SK-MEL-5 (cell line): ENCODE measurements around the gene SLC6A13. TPM values are rescaled to one million over a fixed set of nuclear protein-coding genes. Genes with fewer than 3 reads are reported as not detected.

ENCODE experiments used
- DNase-seq: peaks from one replicate; pipeline ENCODE4 v3.0.0-alpha.2; 2016; ENCODE audit warnings: low read depth, low spot score
- in situ Hi-C: cut with HindIII; loops from 2 replicates; pipeline ENCODE4 v1.10.0; 2016; ENCODE audit warnings: low sequenced_read_pairs, high pct_unique_total_duplicates, low pct_unique_long_range_greater_than_20kb
- total RNA-seq: library from RNA; depleted of rRNA; stranded (reverse); fragments of >200 nt; shearing (Covaris generic); gene quantifications from 2 replicates; pipeline ENCODE4 v1.2.3, GENCODE V29; 2014

SLC6A13 gene
- total RNA-seq, 1 experiment from 2014 or later = not detected

DNA sequence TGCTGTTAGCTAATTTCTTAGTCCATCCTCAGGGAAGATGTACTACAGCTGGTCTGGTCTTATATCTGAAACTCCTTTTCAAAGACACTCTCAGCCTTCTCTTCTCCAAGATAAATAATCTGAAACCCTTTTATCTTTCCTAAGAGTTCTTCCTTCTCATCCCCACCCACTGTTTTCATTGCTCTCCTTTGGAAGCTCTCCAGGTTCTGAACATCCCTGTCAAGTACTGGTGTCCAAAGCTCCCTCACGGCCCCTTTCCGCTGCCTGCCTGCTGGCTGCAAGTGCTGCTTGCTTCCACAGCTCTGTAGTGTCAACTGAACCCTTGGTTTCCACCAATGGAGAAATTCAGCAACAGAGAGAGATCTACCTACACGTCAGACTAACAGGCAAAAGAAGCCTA lies 6.6 kb upstream of the SLC6A13 start:
- DNase-seq = no peak
- in situ Hi-C loops = no loop called here

DNA sequence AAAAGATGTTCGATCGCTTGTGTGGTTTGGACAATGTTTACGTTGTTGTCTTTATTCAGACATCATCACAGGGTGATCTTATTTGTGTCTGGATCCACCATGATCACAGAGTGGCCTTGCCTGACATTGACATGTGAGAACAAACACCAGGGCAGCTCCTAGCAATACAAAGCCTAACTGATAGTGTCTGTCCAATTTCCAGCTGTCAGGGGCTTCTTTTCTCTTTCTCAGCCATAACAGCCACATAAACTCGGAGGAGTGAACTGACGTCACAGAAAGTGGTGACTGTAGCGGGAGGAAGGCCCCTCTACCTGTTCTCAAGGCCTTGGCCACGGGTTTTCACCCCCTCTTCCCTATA lies 5.8 kb upstream of the SLC6A13 start:
- in situ Hi-C loops = no loop called here
- no peak for DNase-seq

DNA sequence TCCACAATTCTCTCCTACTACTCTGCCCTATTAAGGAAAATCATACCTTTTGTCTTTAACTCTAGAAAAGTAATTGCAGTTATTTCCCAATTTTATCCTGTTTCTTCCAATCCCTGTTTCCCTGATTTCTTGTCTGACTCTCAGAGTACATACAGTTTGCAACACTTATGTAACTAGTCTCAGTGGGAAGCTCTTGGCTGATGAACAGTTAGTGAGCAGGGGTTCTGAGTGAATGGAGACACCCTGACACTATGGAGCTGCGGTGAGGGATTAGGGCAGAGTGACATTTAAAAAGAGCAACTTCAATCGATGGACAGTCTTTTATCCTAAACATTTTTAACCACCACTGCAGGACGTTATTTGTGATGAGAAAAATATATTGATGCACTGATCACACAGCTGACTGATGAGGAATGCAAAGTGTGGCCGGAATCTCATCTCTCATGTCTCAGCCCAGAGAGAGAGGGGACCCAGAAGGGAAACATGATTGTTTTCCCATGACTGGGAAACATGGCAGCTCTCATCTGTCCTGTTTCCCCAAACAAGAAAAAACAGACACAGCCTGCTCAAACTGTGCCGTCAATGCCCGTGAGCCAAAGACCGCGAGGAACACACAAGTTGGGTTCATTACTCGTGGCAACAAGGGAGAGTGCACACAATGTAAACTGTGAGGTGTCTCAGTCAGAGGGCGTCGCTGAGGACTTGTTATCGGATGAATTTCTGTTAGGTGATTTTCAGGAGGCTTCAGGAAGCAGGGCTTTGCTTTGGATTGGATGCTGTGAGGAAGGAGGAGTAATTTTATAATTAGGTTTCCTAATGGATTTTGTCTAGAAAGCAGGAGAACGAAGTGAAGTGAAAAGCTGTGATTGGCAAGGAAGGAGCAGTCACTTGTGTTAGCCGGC lies 5.2 kb upstream of the SLC6A13 start:
- in situ Hi-C loops = no loop called here
- no peak for DNase-seq

DNA sequence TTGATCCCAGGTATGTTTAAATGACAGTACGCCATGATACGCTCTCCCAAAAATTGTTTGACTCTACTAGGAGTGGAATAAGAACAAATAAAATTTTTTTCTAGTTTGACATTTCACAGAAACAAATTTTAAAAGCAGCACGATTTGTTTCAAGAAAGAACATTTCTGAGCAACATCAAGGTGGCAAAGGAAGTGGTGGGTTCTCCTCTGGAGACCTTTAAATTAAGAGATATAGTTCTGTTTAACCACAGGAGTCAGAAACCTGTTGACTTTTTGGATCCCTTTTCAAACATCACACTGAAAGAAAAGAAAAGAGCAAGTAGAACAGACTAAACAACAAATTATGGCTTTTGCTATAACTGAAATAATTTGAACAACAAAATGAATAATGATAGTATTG lies 2.5 kb upstream of the SLC6A13 start:
- DNase-seq = no peak
- in situ Hi-C loops = no loop called here

DNA sequence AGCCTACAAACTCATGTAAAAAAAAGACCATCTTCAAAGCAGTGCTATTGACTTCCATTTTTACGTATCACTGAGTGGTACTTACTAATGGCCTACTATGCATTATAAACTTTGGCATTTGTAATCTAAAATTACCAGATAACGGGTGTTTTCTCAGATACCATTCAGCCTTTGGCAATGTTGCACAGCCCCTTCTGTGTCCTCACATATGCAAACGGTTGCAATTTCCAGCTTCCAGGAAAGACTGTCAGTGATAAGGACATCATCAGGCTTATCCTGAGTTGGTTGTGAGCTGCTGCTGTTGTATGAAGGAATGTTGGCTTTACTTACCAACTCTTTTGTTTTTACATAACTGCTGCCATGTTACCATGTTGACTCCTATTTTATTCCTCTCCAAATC lies 1.6 kb upstream of the SLC6A13 start:
- in situ Hi-C loops = no loop called here
- no peak for DNase-seq

DNA sequence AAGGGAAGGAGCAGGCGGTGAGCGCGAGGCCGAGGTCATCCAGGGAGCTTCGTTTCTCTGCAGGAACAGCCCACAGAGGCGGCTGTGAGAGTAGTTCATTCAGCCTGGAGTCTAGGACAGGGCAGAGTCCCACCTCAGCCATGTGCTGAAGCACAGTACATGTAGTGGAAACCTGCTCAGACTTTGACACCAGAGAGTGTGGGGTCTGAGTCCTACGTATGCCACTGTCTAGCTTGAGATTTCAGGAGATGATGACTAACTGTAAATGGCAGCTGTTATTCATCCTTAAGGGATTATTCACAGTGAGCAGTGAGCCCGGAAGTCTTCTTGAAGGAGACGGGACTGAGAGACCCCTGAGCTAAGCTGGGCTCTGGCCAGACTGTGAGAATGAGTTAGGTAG lies 938 bp upstream of the SLC6A13 start:
- DNase-seq = no peak
- in situ Hi-C loops = no loop called here

DNA sequence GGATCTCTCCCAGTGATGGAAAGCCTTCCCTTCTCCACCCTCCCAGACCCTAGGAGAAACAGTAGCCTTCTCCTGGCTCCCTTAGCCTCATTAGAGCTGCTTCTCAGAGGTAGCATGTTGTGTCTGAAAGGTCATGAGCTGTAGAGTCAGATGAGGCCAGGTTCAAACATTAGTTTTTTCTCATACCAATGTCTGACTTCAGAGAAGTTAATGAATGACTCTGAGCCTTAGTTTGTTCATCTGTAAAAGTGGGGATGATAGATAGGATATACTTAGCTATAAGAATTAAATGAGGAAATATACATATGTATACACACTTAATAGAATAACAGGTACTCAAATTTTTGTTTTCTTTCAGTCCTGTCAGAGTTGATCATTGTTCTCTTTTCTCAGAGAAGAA lies 523 bp downstream of the SLC6A13 start:
- no peak for DNase-seq
- in situ Hi-C loops = no loop called here

DNA sequence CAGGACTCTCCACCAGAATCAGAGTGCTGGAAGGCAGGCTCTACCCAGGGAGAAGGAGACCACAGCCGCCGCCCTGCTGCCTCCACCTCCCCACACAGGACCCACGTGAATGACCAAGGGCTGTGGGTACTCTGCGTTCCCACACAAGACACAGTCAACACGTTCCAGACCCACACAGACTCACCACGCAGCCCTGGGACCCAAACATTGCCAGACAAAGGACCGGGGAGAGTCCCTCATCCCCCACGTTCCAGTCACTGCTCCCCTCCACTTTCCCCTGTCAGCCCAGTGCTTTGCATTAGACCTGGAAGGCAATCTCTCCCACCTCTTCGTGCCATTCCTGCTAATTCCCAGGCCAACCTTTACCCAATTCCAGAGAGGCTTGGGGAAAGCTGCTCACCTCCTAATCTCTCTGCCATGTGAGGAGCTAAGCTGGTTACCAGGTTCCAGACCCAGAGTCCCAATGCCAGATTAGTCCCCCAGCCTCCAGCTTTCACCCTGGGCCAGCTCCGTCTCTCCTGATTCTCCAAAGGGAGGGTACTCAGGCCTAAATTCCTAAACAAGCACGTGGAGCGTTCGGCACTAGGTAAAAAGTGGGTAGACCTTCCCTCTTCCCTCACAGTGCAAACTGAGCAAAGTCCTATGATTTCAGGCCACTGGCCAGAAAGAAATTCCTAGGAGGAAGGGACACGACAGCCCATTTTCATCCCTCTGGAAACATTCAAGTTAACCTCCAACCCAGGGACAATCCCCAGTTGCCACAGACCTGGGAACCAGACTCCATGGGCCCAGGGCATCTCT lies 4.9 kb downstream of the SLC6A13 start:
- in situ Hi-C loops = no loop called here
- no peak for DNase-seq

DNA sequence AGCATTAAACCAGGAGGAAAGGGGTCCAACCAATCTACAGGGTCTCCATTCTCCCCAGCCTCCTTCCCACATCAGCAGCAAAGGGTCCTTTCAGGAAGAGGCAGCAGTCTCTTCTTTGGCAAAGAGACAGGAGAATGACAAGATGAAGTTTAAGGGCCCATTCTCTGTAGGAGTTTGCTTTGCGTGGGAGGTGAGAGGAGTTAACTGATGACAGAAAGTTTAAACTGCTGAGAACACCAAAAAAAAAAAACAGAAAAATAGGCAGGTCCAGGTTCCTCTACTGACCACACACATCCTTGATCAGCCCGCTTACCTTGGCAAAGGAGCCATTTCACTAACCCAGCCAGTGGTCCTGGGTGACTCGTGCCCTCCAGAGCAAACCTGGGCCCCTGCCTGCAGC lies 5.7 kb downstream of the SLC6A13 start:
- no peak for DNase-seq
- in situ Hi-C loops = no loop called here

DNA sequence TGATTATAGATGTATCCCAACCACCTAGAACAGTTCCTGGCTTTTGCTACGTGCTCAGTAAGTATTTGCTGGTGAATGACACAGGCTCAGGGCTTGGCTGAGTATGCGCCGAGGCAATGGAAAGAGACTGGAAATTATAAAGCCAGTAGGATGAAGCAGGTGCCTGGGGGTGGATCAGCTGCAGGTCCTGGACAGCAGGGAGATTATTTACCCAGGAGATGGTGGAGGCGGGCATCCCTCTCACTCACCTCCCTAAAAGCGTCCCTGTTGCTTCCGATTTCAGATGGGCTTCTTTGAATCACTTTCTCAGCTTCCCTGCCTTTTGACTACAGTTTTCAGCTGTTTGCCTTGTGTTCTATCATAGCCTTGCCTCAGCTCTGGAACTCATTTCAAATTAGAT lies 6.4 kb downstream of the SLC6A13 start:
- in situ Hi-C loops = no loop called here
- DNase-seq = no peak

DNA sequence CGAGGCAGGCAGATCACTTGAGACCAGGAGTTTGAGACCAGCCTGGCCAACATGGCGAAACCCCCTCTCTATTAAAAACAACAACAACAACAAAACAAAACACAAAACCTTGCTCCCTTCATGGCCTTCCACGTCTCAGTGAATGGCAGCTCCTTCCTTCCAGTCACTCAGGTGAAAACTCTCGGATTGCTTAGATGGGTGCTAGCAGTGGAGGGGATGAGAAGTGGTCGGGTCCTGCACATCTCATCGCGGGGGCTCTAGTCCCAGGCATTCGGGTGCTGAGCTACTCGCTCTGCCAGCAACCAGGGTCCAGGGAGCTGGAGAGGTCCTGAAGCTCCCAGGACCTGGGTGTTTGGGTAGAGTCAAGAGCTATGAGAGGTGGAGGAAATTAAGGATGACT lies 7.7 kb downstream of the SLC6A13 start:
- in situ Hi-C loops = no loop called here
- no peak for DNase-seq

DNA sequence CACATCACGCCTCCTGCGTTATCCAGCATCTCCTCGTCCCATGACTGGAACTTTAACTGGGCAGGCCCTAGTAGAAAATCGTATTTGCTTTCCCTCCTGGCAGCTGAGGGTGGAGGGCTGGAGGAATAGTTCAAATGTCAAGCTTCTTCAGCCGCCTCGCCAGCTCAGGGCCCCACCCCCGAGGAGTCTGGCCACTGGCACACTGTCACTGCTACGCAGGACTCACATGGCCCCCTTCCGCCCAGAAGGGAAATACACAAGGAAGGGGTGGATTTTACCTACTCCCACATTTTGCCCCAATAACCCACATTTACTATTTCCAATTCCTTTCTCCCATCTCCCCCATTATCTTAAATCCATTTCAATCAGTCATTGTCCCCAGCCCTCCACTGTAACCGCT lies 8.6 kb downstream of the SLC6A13 start:
- DNase-seq = no peak
- in situ Hi-C loops = no loop called here

DNA sequence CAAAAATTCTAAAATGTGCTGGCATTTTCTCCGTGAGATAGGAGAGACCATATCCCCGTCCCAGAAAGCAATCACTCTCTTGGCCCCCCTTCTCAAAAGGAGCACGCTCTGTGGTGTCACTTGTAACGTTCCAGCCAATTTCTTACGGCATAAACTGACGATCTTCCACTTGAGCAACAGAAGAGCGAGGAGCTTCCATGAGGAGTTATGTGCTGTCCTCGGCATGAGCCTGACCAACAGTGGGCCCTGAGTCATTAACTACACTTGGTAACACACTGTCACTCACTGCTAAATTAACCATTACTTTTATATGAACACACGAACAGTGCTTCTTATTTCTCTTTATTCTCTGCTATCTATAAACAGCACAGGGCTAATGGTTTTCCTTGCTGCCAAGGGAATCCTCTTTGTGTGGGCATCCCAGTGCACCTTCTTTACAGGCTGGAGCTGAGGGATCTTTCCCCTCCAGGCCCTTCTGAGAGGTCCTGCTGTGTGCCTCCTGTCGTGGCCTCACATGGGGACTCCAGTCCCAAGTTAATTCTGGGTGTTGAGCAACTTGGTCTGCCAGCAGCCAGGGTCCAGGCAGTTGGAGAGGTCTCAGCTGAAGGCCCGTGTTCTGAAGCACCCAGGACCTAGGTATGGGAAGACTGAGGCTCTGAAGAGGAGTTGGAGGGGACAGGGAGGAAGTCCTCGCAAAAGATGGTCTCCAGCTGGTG lies 9.4 kb downstream of the SLC6A13 start:
- in situ Hi-C loops = no loop called here
- DNase-seq = no peak

DNA sequence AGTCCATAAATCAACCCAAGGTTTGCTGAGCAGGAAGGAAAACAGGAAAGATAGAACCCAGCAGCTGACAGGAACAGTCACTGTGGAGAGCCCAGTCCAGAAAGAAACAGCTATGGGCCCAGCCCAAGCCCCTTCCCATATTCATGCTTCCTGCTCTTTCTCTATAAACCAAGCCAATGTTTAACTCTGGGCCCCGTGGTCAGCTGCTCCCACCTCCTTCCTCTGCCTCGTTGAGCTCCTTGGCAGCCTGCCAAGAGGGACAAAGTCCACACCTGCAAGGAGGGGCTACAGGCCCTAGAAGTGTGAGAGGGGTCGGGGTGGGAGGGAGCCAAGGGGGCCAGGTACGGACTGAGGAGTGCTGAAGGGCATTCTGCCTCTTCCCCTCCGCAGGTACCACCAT lies 10.0 kb downstream of the SLC6A13 start:
- DNase-seq = no peak
- in situ Hi-C loops = no loop called here

DNA sequence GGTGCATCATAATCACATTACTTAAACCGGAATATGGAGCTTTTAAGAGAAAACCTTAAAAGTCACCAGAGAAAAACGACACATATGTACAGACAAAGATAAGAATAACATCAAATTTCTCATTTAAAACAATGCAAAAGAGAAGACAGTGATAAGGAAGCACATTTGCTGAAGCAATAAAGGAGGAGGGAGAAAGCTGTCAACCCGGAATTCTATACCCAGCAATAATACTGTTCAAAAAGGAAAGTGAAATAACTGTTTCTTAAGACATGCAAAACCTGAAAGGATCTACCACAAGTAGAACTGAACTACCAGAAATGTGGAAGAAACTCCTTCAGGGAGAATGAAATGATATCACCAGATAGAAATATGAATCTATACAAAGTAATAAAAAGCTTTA lies 15.4 kb downstream of the SLC6A13 start:
- DNase-seq = no peak
- in situ Hi-C loops = no loop called here

DNA sequence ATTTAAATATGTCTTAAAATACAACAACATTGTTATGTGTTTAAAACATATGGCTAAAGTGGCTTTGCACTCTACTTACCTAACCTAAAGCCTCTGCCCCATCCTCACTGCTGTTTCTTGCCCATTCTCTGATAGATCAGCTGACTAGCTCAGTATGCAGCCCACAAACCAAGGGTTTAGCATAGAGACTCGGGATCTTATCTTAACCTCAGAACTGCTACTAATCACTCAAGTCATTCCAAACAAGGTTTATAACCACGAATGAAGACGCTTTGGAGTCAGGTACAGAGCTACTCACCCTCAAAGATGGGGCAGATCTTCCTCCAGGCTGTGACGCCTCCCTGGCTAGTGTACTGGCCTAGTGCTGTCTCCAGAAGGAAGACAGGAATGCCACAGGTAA lies 19.3 kb downstream of the SLC6A13 start:
- in situ Hi-C loops = no loop called here

DNA sequence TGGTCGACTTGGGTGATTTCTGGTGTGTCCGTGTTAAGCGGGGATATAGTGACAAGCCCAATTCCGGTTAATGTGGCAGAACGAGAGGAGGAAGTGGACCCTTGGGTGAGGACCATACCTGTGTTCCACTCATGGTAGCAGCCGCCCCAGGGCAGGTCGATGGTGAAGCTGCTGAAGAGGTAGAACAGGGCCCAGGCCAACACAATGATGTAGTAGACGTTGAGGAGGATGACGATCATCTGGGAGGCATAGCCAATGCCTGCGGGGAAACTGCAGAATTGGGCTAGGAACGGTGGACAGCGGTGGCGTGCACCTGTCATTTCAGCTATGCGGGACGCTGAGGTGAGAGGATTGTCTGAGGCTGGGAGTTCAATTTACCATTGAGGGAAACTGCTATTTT lies 20.1 kb downstream of the SLC6A13 start:
- in situ Hi-C loops = no loop called here
- no peak for DNase-seq

More for the DNA sequence above, 19.3 kb downstream of the SLC6A13 start:
- DNase-seq = no peak

DNA sequence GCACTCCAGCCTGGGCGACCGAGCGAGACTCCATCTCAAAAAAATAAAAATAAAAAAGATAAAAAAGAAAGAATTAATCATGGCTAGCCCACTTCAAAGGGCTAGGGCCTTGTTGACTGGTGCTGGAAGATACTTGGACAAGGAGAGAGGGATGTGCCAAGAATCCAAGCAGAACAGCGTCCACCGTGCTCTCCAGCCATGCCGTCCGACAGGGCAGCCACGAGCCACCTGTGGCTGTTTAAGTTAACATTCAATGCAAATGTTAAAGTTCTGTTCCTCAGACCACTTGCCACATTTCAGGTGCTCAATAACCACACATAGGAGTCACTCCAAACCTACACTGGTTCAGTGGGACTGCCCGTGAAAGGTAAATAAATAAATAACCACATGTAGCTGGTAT lies 21.4 kb downstream of the SLC6A13 start:
- no peak for DNase-seq

More for the DNA sequence above, 21.4 kb downstream of the SLC6A13 start:
- in situ Hi-C loops = no loop called here
